ENCODE measurements around the gene CIT.

CIT gene

GRCh38 chr12:119645535-119646059, 231.5 kb downstream of the CIT start:
- no peak for DNase-seq (ENCODE audit: low spot score)

DNA sequence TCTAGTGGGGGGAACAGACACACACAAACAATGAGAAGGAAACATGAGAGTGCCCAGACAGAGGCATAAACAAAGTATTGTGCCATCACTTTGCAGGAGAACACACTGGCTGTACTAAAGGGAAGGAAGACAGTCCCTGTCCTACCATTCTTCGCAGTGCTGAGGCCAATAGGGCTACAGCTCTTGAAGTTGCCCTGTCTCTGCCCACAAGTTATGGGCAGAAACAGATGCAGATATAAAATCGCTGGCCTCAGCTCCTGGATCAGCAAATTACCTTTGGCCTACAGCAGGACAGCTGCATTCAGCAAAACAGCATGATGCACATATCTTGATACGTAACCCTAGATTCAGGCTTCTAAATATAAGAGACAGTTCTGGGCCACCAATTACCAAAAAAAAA, 232.2 kb downstream of the CIT start:
- no peak for DNase-seq (ENCODE audit: low spot score)

DNA sequence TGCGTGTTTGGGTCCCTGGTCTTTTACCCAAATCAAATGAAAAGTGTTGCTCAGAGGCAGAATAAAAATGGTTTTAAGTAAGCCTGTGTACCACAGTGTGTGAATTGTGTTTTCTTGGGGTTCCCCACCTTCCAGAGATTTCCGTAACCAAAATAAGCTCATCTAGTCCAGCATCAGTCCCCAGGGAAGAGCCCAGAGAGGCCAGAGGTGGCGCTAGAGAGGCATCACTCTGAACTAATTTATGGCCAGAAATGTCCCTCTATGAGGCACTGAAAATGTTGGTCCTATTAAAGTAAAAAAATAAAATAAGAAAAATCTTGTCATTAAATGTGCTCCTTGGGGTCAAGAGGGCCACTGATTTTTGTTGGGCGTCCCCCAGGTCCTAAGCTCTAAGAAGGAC, 234.1 kb downstream of the CIT start:
- DNase-seq (ENCODE audit: low spot score) = no peak
